Activated T-cell treated with anti-CD3 and anti-CD28 coated beads, Interleukin-2, amount 50 U/mL, for 72 hours (primary cell): ENCODE measurements around the gene GFOD2. TPM values are rescaled to one million over a fixed set of nuclear protein-coding genes. Genes with fewer than 3 reads are reported as not detected.

Source experiments
- ATAC-seq, 2 donors: fragments of 150-1000 bp; cut with Tn5 transposase; replicated peaks in 1 of 2; 2 replicates each; pipeline ENCODE4 v1.10.0; 2021; ENCODE audit warnings: moderate library complexity in 2 of 2, mild to moderate bottlenecking in 1 of 2
- DNase-seq, 2 donors: peaks; one replicate each; pipeline ENCODE4 v3.0.0; 2021 to 2022; ENCODE audit warnings: mixed read lengths in 1 of 2
- H3K27ac Mint-ChIP-seq: one replicate; pipeline ENCODE4 v1.8.0; 2022; ENCODE audit warnings: mild to moderate bottlenecking, moderate library complexity, mixed read lengths
- H3K27me3 Mint-ChIP-seq: one replicate; pipeline ENCODE4 v1.8.0; 2022; ENCODE audit warnings: low read depth, mixed read lengths
- H3K36me3 Mint-ChIP-seq, 2 donors: one replicate each; pipeline ENCODE4 v1.8.0; 2022; ENCODE audit warnings: mixed read lengths in 2 of 2, mild to moderate bottlenecking in 1 of 2; ENCODE audit not compliant: insufficient read depth in 2 of 2
- H3K4me1 Mint-ChIP-seq: one replicate; pipeline ENCODE4 v1.8.0; 2022; ENCODE audit warnings: low read depth, mixed read lengths
- H3K4me3 Mint-ChIP-seq, 2 donors: one replicate each; pipeline ENCODE4 v1.8.0; 2022; ENCODE audit warnings: mild to moderate bottlenecking in 2 of 2, mixed read lengths in 2 of 2, moderate library complexity in 2 of 2
- H3K9me3 Mint-ChIP-seq, 2 donors: one replicate each; pipeline ENCODE4 v1.8.0; 2022; ENCODE audit warnings: mixed read lengths in 2 of 2
- total RNA-seq, 2 donors: library from RNA; stranded (reverse); gene quantifications; one replicate each; pipeline ENCODE4 v1.2.3, GENCODE V29; 2022

The GFOD2 gene
- total RNA-seq, 2 donors from 2014 or later, result 11.3 to 11.6 TPM

GRCh38 chr16:67669499-67670101 lies 49.5 kb downstream of the GFOD2 start:
- ATAC-seq, result no peak
- H3K27ac Mint-ChIP-seq, result no peak overlapping the region
- peaks cover 0 to 1% of the 10 kb centered on the region in 2 donors for H3K36me3 Mint-ChIP-seq
- H3K4me1 Mint-ChIP-seq, result peaks cover 31% of the 10 kb centered on the region
- no peak for DNase-seq
- H3K27me3 Mint-ChIP-seq, result no peaks in the 10 kb centered on the region
- peak overlapping the region in 1 of 2 donors; percentile 13 for H3K4me3 Mint-ChIP-seq
- no peaks in the 10 kb centered on the region for H3K9me3 Mint-ChIP-seq

GRCh38 chr16:67668495-67669157 lies 50.5 kb downstream of the GFOD2 start:
- peaks cover 0 to 1% of the 10 kb centered on the region in 2 donors for H3K36me3 Mint-ChIP-seq
- H3K27me3 Mint-ChIP-seq, result no peaks in the 10 kb centered on the region
- ATAC-seq (no peak), DNase-seq (peak in 1 of 2 donors; percentile 48)
- no peak overlapping the region for H3K4me3 Mint-ChIP-seq
- peaks cover 34% of the 10 kb centered on the region for H3K4me1 Mint-ChIP-seq
- no peak overlapping the region for H3K27ac Mint-ChIP-seq
- H3K9me3 Mint-ChIP-seq, result no peaks in the 10 kb centered on the region

DNA sequence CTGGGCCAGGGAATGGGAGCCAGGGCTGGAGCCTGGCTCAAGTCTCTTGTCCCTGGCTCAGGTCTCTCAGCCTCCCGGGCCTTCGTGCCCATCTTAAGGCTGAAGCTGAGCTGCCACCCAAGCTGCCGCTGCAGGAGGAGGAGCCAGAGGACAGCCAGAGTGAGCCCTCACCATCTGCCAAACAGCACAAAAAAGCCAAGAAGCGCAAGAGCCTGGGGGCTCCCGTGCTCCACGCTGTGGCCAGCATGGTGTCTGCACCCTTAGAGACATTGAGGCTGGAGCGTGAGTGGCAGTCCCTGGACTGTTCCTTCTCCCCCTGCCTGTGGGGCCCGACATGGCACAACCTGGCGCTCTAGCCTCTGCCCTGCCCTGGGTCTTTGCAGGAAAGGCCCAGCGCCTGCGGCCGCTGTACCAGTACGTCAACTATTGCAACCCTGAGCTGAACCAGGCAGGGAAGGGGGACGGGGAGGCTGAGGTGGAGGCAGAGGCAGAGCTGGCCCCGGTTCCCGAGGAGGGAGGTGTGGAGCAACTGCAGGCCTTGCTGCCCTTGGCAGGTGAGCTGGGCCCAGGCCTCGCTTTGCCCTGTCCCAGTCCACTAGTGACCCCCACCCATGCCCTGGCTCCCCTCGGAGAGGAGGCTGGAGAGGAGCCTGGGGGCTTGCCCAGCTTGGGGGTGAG lies 51.2 kb downstream of the GFOD2 start:
- DNase-seq (peak; percentile 84 to 90), ATAC-seq (peak; percentile 88 to 90)
- peaks cover 34% of the 10 kb centered on the region for H3K4me1 Mint-ChIP-seq
- peak overlapping the region; percentile 93 to 96 for H3K4me3 Mint-ChIP-seq
- no peaks in the 10 kb centered on the region for H3K9me3 Mint-ChIP-seq
- peaks cover 0 to 1% of the 10 kb centered on the region in 2 donors for H3K36me3 Mint-ChIP-seq
- no peaks in the 10 kb centered on the region for H3K27me3 Mint-ChIP-seq
- H3K27ac Mint-ChIP-seq, result no peak overlapping the region

GRCh38 chr16:67667453-67667816 lies 51.7 kb downstream of the GFOD2 start:
- Mint-ChIP-seq H3K4me3 (peak overlapping the region; percentile 93 to 96), H3K36me3 (peaks cover 0 to 1% of the 10 kb centered on the region in 2 donors), H3K9me3 (no peaks in the 10 kb centered on the region), H3K4me1 (peaks cover 34% of the 10 kb centered on the region), H3K27ac (no peak overlapping the region), H3K27me3 (no peaks in the 10 kb centered on the region)
- DNase-seq, result no peak
- no peak for ATAC-seq

DNA sequence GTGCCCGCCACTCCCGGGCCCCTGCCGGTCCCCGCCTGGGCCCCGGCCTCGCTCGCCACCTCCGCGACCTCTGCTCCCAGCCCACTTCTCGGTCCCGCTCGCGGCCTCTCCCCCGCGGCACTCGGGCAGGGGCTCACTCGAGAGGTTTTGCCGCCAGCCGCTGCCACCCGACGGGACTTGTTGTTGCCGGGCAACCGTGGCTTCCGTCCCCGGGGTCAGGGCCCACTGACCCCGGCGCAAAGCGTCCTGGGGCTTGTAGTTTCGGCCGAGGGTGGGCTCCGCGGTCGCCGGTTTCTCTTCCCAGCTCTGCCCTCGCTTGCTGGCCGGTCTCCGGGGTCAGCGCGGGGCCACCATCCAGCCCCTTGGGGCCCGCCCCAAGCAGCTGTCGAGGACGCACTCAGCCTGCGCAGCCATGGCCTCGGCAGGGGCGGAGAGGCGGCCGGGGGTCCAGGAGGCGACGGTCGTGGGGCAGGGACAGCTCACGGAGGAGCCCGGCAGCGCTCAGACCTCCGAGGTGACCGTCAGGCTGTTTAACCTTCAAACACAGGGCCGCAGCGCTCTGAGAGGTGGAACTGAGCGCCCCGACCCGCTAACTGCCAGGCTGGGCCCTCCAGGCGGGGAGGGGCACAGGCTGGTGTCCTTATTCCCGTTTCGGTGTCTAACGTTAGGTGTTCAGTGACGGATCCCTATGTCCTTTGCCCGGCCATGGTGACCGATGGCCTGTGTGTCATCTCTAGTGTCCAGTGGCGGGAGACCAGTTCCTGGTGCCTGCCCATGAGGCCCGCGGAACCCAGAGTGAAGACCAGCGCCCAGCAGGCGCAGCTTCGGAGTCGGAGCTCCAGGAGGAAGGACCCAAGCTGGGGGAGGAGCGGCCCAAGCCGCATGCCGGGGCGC lies 52.3 kb downstream of the GFOD2 start, which contains the start of the genes C16orf86 and ENKD1:
TSS of gene C16orf86 (plus strand) at position 256 of the 894 bp plus-strand sequence. CDS start at position 413, 157 bp downstream.
TSS of gene ENKD1 (minus strand) at position 192 of the 894 bp plus-strand sequence. CDS start 308 bp downstream, outside the sequence.
- H3K27me3 Mint-ChIP-seq, result no peaks in the 10 kb centered on the region
- DNase-seq (peak; percentile 86 to 88), ATAC-seq (peak; percentile 75 to 79)
- no peak within 1 kb of the TSS for H3K27ac Mint-ChIP-seq
- H3K36me3 Mint-ChIP-seq, result peaks cover 0 to 1% of the 10 kb centered on the region in 2 donors
- H3K4me3 Mint-ChIP-seq, result peak within 1 kb of the TSS; percentile 93 to 96
- H3K4me1 Mint-ChIP-seq, result peaks cover 36% of the 10 kb centered on the region
- H3K9me3 Mint-ChIP-seq, result no peaks in the 10 kb centered on the region

GRCh38 chr16:67666032-67666551 lies 53.0 kb downstream of the GFOD2 start:
- ATAC-seq (peak; percentile 2 to 25), DNase-seq (peak in 1 of 2 donors; percentile 32)
- Mint-ChIP-seq H3K27ac (no peak overlapping the region), H3K9me3 (no peaks in the 10 kb centered on the region), H3K36me3 (peaks cover 0 to 1% of the 10 kb centered on the region in 2 donors), H3K4me1 (peaks cover 43% of the 10 kb centered on the region), H3K4me3 (peak overlapping the region; percentile 81 to 93), H3K27me3 (no peaks in the 10 kb centered on the region)

DNA sequence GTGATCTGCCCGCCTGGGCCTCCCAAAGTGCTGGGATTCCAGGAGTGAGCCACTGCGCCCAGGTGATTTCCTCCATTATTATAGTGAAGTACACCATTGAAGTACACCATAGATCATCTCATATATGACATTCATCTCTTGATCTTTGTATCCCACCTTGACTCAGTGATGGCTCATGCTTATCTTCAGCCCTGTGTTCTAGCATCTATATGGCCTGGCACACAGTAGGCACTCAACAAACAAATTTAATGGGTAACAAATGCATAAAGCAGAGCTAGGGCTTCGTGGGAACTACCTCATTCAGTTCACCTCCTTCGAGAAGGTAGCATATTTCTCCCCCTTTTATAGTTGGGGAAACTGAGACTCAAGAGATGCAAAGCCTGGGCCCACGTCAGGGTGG lies 53.5 kb downstream of the GFOD2 start:
- Mint-ChIP-seq H3K4me3 (peak overlapping the region; percentile 79 to 81), H3K27ac (no peak overlapping the region), H3K27me3 (no peaks in the 10 kb centered on the region), H3K36me3 (peaks cover 0 to 1% of the 10 kb centered on the region in 2 donors), H3K9me3 (no peaks in the 10 kb centered on the region), H3K4me1 (peaks cover 44% of the 10 kb centered on the region)
- DNase-seq, result no peak
- no peak for ATAC-seq

- Mint-ChIP-seq H3K9me3 (no peaks in the 10 kb centered on the region), H3K27ac (no peak overlapping the region)
- DNase-seq, result no peak
Measured at GRCh38 chr16:67664871-67665270, 54.2 kb downstream of the GFOD2 start.

GRCh38 chr16:67664258-67664657 lies 54.9 kb downstream of the GFOD2 start:
- H3K9me3 Mint-ChIP-seq, result no peaks in the 10 kb centered on the region
- no peak overlapping the region for H3K27ac Mint-ChIP-seq
- H3K4me3 Mint-ChIP-seq, result no peak overlapping the region
- ATAC-seq (no peak), DNase-seq (no peak)
- H3K4me1 Mint-ChIP-seq, result peaks cover 46% of the 10 kb centered on the region
- peaks cover 5% of the 10 kb centered on the region in 2 donors for H3K36me3 Mint-ChIP-seq
- no peaks in the 10 kb centered on the region for H3K27me3 Mint-ChIP-seq

More at GRCh38 chr16:67664871-67665270, 54.2 kb downstream of the GFOD2 start:
- ATAC-seq, result no peak
- H3K4me3 Mint-ChIP-seq, result no peak overlapping the region
- H3K27me3 Mint-ChIP-seq, result no peaks in the 10 kb centered on the region
- peaks cover 1 to 2% of the 10 kb centered on the region in 2 donors for H3K36me3 Mint-ChIP-seq
- H3K4me1 Mint-ChIP-seq, result peaks cover 44% of the 10 kb centered on the region

- Mint-ChIP-seq H3K4me3 (no peak overlapping the region), H3K4me1 (peaks cover 50% of the 10 kb centered on the region), H3K9me3 (no peaks in the 10 kb centered on the region), H3K27me3 (no peaks in the 10 kb centered on the region), H3K36me3 (peaks cover 5 to 7% of the 10 kb centered on the region in 2 donors), H3K27ac (no peak overlapping the region)
- DNase-seq, result no peak
- no peak for ATAC-seq
Measured at GRCh38 chr16:67663877-67664222, 55.3 kb downstream of the GFOD2 start.

GRCh38 chr16:67663151-67663876 lies 55.8 kb downstream of the GFOD2 start:
- Mint-ChIP-seq H3K9me3 (no peaks in the 10 kb centered on the region), H3K36me3 (peaks cover 5 to 7% of the 10 kb centered on the region in 2 donors), H3K27ac (no peak overlapping the region), H3K4me1 (peaks cover 54% of the 10 kb centered on the region), H3K4me3 (no peak overlapping the region), H3K27me3 (no peaks in the 10 kb centered on the region)
- DNase-seq (peak; percentile 44 to 62), ATAC-seq (no peak)

DNA sequence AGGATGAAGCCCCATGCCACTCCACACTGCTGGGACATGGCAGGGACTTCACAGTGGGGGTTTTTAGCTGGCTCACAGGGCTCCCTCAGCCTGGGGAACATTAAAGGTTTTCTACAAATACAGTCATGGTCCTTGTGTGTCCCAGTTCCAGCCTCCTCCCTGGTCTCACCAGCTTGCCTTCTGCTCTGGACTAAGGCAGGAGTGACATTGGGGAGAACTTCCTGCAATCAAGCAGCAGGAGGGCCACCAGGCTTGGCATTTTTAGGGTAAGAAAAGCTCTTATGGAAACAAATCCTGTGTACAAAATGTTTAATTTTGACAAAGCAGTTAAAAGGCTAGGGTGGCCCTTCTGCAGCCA lies 56.5 kb downstream of the GFOD2 start:
- H3K36me3 Mint-ChIP-seq, result peaks cover 5 to 7% of the 10 kb centered on the region in 2 donors
- no peaks in the 10 kb centered on the region for H3K9me3 Mint-ChIP-seq
- no peak for DNase-seq
- no peak overlapping the region for H3K4me3 Mint-ChIP-seq
- H3K27me3 Mint-ChIP-seq, result no peaks in the 10 kb centered on the region
- H3K27ac Mint-ChIP-seq, result no peak overlapping the region
- peaks cover 49% of the 10 kb centered on the region for H3K4me1 Mint-ChIP-seq
- ATAC-seq, result no peak
